Endothelial cell of hepatic sinusoid (primary cell): Measurements from ENCODE around the gene GARIN5A.

ENCODE experiments used
- in situ Hi-C: cut with HindIII; loops from 2 replicates; pipeline ENCODE4 v1.10.0; 2017; ENCODE audit warnings: low sequenced_read_pairs

The GARIN5A gene

DNA sequence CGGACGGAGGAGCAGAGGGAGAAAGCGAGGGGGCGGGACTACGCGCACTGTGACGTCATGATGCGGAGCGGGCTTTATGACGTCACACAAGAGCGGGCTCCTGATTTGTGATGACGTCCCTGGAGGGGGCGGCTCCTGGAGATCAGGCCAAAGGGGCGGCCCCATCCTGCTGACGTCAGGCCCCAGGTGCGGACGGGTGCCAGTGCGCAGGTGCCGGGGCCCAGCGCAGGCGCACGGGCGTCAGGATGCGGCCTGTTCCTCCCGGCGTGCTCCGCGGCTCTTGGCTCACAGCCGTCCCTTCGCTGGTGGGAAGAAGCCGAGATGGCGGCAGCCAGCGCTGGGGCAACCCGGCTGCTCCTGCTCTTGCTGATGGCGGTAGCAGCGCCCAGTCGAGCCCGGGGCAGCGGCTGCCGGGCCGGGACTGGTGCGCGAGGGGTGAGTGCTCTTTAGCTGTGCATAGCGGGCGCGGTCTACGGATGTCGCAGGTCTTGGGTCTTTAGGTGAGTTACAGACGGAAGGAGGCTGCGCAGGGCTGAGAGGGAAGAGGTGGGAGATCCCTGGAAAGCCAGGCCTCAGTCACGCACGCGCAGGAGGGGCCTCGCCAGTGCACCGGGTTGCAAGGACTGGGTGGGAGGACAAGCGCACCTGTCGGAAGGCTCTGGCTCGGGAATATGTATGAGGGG is at the start of gene GARIN5A, which contains the start of gene EMC10:
Gene GARIN5A, minus strand, starts transcription at position 625 of the 683 bp plus-strand sequence. Its CDS starts 460 bp downstream, at position 165.
Gene EMC10, plus strand, starts transcription at position 284 of the 683 bp plus-strand sequence. Its CDS starts 38 bp downstream, at position 322.
- in situ Hi-C loops = loop anchor here (10.0 kb wide), 1 partner anchor 122 kb away; no protein-coding TSS in a partner anchor

DNA sequence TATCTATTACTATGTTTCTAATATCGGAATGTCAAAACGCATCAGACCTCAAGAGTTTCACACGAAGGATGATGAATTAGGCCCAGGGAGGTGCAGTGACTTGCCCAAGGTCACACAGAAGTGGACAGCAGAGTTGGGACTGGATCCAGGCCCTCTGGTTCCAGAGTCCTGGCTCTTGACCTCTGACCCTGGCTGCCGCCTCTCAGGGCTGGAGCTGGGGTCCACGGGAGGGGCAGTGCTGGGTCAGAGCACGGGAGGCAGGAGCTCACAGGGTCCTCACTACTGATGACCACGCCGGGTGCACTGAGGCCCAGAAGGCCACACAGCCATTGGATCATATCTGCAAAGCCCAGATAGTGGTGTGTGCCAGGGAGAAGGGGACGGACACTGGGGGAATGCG is 46.2 kb upstream of the GARIN5A start:
- in situ Hi-C loops = no loop called here

- in situ Hi-C loops = no loop called here
Measured at GRCh38 chr19:50520822-50521465, 44.3 kb upstream of the GARIN5A start.

DNA sequence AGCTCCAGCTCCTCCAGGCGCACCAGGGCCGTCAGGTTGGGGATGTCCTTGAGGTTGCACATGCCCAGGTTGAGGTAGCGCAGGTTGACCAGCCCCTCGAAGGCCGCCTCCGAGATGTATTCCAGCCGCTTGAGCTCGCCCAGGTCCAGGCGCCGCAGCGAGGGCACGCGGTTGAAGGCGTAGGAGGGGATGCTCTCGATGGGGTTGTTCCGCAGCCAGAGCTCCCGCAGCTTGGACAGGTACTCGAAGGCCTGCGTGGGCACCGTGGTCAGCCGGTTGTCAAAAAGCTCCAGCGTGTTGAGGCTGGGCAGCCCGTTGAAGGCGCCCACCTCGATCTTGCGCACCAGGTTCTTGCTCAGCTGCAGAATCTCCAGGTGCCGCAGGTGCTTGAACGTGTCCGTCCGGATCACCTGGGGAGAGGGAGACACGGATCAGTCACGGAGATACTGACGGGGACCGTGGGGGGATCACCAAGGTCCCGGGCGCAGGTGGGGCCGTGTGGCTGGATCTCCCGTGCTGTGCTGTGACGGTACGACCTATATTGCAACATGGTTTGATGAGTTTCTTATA is 42.4 kb upstream of the GARIN5A start:
- in situ Hi-C loops = no loop called here

DNA sequence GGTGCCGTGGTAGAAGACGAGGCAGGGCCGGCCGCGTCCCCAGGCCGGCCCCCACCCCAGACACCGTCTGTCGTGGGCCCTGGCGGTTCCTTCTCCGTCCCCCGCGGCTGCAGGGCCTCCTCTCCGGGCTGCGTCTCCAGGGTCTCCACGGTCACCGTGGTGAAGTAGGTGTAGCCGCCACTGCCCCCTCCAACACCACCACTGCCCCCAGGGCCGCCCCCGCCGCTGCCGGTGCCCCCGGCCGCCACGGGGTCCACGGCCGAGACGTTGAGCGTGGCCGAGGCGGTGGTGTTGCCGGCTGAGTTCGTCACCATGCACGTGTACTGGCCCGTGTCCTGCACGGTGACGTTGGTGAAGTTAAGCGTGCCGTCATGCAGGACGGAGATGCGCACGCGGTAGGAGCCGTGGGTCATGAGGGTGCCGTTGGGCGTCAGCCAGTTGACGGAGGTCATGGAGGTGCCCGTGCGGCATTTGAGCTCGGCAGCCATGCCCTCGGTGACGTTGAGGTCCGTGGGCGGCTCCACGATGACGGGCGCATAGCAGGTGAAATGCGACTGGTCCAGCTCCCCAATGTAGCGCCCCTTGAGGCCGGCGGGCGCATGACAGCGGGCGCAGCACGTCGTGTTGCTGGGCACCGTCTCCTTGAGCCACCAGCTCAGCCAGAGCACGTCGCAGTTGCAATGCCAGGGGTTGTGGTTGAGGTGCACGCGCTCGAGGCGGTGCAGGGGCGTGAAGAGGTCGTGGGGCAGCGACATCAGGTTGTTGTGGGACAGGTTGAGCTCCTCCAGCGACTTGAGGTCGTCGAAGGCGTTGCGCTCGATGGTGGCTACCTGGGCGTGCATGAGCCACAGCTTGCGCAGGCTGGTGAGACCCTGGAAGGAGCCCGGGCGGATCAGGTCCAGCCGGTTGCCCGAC is 41.7 kb upstream of the GARIN5A start:
- in situ Hi-C loops = no loop called here

GRCh38 chr19:50517704-50518075 is 41.0 kb upstream of the GARIN5A start:
- in situ Hi-C loops = no loop called here

DNA sequence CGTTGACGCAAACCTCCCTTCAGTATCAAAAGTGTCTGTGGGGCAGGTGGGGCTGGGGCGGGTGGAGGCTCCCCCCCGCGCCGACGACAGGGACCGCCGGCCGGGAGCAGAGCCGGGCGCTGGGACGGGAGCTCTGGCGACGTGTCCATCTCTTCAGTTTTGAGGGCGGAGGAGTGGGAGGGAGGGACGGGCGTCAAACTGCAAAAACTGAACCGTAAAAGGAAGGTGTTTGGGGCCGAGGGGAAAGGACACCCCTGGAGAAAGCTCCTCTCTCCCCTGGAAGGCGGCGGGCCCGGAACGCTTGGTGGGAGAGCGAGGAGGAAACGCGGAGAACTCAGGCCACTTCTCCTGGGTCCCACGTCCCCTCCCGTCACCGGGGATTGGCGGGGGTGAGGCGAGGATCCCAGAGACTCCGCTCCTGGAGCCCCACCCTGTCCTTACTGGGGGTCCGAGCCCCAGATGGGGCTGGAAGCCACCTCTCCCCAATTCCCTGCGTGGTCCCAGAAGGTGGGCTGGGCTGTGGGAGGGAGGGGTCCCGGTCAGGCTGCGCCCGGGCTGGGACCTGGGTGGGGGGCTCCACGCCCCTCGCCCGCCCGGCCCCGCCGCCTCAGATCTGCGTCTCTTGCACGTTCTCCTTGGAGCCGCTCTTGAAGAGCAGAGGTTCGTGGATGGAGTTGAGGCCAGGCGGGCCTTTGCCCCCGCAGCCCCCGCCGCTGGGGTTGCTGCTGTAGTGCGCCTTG is 40.5 kb upstream of the GARIN5A start:
- in situ Hi-C loops = no loop called here

DNA sequence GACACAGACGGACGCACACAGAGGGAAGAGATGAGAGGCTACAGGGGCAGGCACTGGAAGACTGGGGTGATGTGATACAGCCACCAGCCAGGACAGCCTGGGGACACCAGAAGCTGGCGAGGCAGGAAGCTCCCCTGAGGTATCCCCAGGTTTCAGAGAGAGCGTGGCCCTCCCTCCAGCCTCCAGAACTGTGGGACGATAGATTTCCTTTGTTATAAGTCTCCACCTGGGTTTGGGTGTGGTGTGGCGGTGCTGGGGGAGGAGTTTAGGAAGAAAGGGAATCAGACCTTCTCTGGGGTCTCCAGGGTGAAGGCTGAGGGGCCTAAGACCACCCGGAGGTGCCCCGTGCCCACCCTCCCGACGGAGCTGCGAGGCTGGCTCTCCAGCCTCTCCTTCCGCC is 39.8 kb upstream of the GARIN5A start:
- in situ Hi-C loops = no loop called here

GRCh38 chr19:50515168-50515561 is 38.5 kb upstream of the GARIN5A start:
- in situ Hi-C loops = no loop called here

GRCh38 chr19:50514346-50515167 is 37.9 kb upstream of the GARIN5A start:
- in situ Hi-C loops = no loop called here

GRCh38 chr19:50513746-50514345 is 37.2 kb upstream of the GARIN5A start, which contains the start of gene ASPDH:
TSS of gene ASPDH (minus strand) at chr19:50513913. CDS start at chr19:50513823, 90 bp downstream.
- in situ Hi-C loops = no loop called here

- in situ Hi-C loops = no loop called here
Measured at GRCh38 chr19:50512999-50513745, 36.5 kb upstream of the GARIN5A start.

DNA sequence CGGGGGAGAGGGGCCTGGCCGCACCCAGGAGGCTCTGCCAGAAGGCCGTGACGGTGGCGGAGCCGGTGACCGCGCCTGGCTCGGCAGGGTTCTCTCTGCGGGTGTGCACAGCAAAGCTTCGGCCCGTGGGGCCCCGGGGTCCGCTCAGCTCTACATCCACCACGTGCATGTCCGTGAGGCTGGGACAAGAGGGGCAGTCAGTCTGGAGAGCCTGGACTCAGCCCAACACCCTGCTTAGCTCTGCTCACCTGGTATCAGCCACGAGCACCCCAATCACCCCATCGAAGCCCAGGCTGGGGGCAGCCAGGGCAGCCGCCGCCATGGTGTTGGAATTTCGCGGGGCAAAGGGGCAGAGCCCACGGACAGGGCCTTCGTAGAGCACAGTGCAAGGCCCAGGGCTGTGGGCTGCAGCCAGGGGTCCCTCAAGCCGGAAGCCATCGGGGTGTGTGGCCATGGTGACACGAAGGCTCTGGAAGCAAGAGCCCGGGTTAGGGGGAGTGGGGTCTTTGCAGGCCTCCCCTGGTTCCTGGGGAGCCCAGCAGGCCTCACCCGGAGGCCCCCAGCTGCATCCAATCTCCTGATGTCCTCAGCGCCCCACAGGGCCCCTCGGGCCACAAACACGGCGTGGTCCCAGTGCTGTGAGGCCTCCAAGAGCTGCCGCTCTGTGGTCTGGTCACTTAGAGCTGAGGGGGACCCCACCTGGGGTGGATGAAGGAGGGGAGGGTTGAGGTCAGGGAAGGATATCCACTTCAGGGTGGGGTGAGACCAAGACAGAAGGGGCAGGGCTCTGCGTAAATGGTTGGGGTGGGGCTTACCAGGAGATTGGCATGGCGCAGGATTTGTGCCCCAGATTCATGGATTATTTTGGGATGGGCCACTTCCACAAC is 35.7 kb upstream of the GARIN5A start:
- in situ Hi-C loops = no loop called here

DNA sequence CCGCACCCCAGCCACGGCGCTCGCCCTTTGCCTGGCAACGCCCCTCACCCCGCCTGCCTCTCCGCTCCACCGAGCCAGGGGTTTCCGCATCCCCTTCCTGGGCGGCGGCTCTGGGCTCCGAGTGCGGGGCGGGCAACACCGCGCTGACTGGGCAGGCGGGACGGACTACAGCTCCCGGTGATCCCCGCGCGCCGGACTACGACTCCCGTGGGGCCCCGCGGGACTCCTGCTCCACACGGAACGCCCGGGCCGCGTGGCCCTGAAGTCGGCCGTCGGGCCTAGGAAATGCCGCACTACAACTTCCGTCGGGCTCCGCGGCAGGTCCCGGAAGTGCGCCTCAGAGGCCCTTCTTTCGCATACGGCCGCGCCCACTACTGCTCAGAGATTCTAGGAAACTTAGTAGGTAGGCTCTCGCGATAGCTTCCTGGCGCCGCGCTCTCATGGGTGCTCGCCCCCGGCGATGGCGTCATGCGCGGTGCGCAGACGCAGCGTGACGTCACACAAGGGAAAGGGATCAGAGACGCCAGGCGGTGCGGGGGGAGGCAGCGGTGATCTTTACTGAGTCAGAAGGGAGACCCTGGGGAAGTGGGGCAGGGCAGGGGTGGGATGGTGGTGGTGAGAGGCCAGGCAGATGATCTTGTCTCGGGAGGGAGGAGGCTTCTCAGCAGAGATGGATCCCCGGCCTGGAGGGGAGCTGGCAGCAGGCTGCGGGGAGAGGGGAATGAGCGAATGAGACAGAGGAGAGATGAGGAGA is 34.6 kb upstream of the GARIN5A start, which contains the start of gene JOSD2:
Gene JOSD2, minus strand, starts transcription at position 123 of the 754 bp plus-strand sequence. CDS start 760 bp downstream, outside the sequence.
- in situ Hi-C loops = no loop called here

GRCh38 chr19:50510700-50511068 is 34.0 kb upstream of the GARIN5A start:
- in situ Hi-C loops = no loop called here

DNA sequence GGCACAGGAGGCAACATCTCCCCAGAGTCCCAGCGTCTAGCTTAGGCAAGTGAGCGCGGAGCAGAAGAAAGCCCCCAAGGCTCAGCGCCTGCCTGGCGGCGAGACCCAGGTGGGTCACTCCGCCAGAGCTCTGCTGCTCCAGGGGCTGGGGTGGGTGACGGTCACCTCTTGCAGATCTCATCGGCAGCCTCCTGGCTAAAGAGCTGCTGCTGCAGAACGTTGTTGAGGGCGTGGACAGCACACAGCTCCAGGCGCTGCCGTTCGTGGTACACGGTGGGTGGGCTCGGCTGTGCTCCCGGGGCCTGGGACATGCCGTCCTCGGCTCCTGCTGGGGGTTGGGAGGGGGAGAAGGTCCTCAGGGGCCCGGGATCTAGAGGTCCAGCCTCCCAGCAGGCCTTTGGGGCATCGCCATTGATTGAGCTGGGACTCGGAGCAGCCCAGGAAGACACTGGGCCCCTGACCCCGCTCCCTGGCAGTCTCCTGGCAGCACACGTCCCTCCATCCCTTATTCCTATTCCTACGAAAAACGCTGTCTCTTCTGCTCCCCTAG is 33.5 kb upstream of the GARIN5A start:
- in situ Hi-C loops = no loop called here
